HepG2 (cell line): Measurements from ENCODE around the gene DGKB. TPM values are rescaled to one million over a fixed set of nuclear protein-coding genes. Genes with fewer than 3 reads are reported as not detected.

Source experiments
- ATAC-seq: fragments of 200-7000 bp; cut with Tn5 transposase; 3 replicates; pipeline ENCODE4 v1.9.1; 2020; ENCODE audit warnings: mild to moderate bottlenecking, moderate library complexity
- BruUV-seq: library from RNA; stranded (reverse); fragments of 400-500 nt; replicated peaks from 2 replicates; lab custom pipeline; 2021; lab: Mats Ljungman, UMichigan
- CTCF ChIA-PET: fragments of 300-600 bp; formaldehyde crosslinking; extraction: SDS; loops from one replicate; lab custom pipeline; 2021; ENCODE audit warnings: low total read pairs, inconsistent platforms, low intra/inter-chr PET ratio; lab: Yijun Ruan, JAX
- POLR2A ChIA-PET: fragments of 350-600 bp; sonication (Branson Sonifier 250); formaldehyde crosslinking; loops from one replicate; lab custom pipeline; 2020; ENCODE audit warnings: antibody characterized with exemption, inconsistent platforms; lab: Yijun Ruan, JAX
- DNase-seq: peaks from one replicate; pipeline ENCODE4 v3.0.0-alpha.2; 2015; ENCODE audit warnings: low spot score
- FAIRE-seq: peaks from 3 replicates; lab custom pipeline; 2011; peaks lifted over from hg19 to GRCh38; lab: Jason Lieb, UNC
- H2AFZ ChIP-seq: one replicate; pipeline ENCODE4 v1.6.1; 2011; ENCODE audit warnings: low read length, inconsistent platforms
- H3K27ac ChIP-seq: fragments of 300-600 bp; 3 replicates; pipeline ENCODE4 v1.8.0; 2011; ENCODE audit warnings: mixed run types, mild to moderate bottlenecking, mixed read lengths, low read length, inconsistent platforms; ENCODE audit not compliant: insufficient read depth; ENCODE audit errors: extremely low read length
- H3K27me3 ChIP-seq, 2 experiments: fragments of 200-600 bp in 1 of 2; 2 replicates in 1 of 2; 3 replicates in 1 of 2; pipeline versions ENCODE4 v1.6.0 to v1.8.0; 2011; ENCODE audit warnings: low read length in 2 of 2, mild to moderate bottlenecking in 2 of 2, moderate library complexity in 2 of 2, inconsistent platforms in 1 of 2; ENCODE audit not compliant: insufficient read depth in 2 of 2, control insufficient read depth in 1 of 2
- H3K36me3 ChIP-seq, 2 experiments: fragments of 200-600 bp in 1 of 2; replicated peaks in 1 of 2; 2 replicates in 1 of 2; 3 replicates in 1 of 2; pipeline versions ENCODE4 v1.5.1 to v1.8.0; 2011; ENCODE audit warnings: low read length in 2 of 2, inconsistent platforms in 1 of 2; ENCODE audit not compliant: insufficient read depth in 2 of 2, control insufficient read depth in 1 of 2
- H3K4me1 ChIP-seq: 2 replicates; pipeline ENCODE4 v1.5.1; 2012; ENCODE audit warnings: low read length, inconsistent platforms; ENCODE audit not compliant: insufficient read depth
- H3K4me2 ChIP-seq: 2 replicates; pipeline ENCODE4 v1.6.0; 2011; ENCODE audit warnings: low read depth, low read length, inconsistent platforms
- H3K4me3 ChIP-seq, 3 experiments: fragments of 200-600 bp in 1 of 3; sonication (generic), shearing (Covaris generic) in 1 of 3; replicated peaks in 1 of 3; 2 replicates each; pipeline ENCODE4 v1.5.1; 2011 to 2016; ENCODE audit warnings: low read length in 3 of 3, inconsistent platforms in 2 of 3, low read depth in 2 of 3, mild to moderate bottlenecking in 2 of 3, control low read depth in 1 of 3, mixed read lengths in 1 of 3; ENCODE audit not compliant: insufficient read depth in 1 of 3
- H3K79me2 ChIP-seq: one replicate; pipeline ENCODE4 v1.6.1; 2011; ENCODE audit warnings: low read length, inconsistent platforms; ENCODE audit not compliant: insufficient read depth
- H3K9ac ChIP-seq: 2 replicates; pipeline ENCODE4 v1.6.0; 2011; ENCODE audit warnings: mild to moderate bottlenecking, low read depth, low read length, inconsistent platforms; ENCODE audit not compliant: insufficient read depth
- H3K9me3 ChIP-seq: 2 replicates; pipeline ENCODE4 v1.5.1; 2012; ENCODE audit warnings: mild to moderate bottlenecking, low read length
- H4K20me1 ChIP-seq: 2 replicates; pipeline ENCODE4 v1.6.0; 2011; ENCODE audit warnings: inconsistent platforms, mild to moderate bottlenecking, low read length, moderate library complexity; ENCODE audit not compliant: insufficient read depth
- ARHGAP35 ChIP-seq: sonication (generic); formaldehyde crosslinking; IDR thresholded peaks from 2 replicates; pipeline ENCODE4 v1.9.0; 2022; ENCODE audit warnings: mild to moderate bottlenecking, inconsistent platforms, moderate library complexity, missing genetic modification reagents, borderline replicate concordance
- ATAD3A ChIP-seq: sonication (generic); formaldehyde crosslinking; IDR thresholded peaks from 2 replicates; pipeline ENCODE4 v1.4.0; 2020; ENCODE audit warnings: missing genetic modification reagents
- CHCHD3 ChIP-seq: sonication (generic); formaldehyde crosslinking; IDR thresholded peaks from 2 replicates; pipeline ENCODE4 v1.8.0; 2022; ENCODE audit warnings: mild to moderate bottlenecking, missing genetic modification reagents, moderate library complexity
- JARID2 ChIP-seq: sonication (generic); formaldehyde crosslinking; IDR thresholded peaks from 2 replicates; pipeline ENCODE4 v1.8.1; 2023; ENCODE audit warnings: missing genetic modification reagents, inconsistent platforms; ENCODE audit not compliant: insufficient replicate concordance
- KDM4B ChIP-seq: sonication (generic); formaldehyde crosslinking; IDR thresholded peaks from 2 replicates; pipeline ENCODE4 v1.4.0; 2020; ENCODE audit warnings: missing genetic modification reagents
- TBX3 ChIP-seq: fragments of 450-650 bp; IDR thresholded peaks from 2 replicates; pipeline ENCODE4 v1.6.1; 2017; ENCODE audit warnings: antibody characterized with exemption, mild to moderate bottlenecking, inconsistent platforms, borderline replicate concordance
- ZNF282 ChIP-seq: fragments of 450-650 bp; IDR thresholded peaks from 2 replicates; pipeline ENCODE4 v1.6.1; 2018; ENCODE audit not compliant: partially characterized antibody
- ZNF326 ChIP-seq: sonication (generic); formaldehyde crosslinking; IDR thresholded peaks from 2 replicates; pipeline ENCODE4 v1.4.0; 2020; ENCODE audit warnings: missing genetic modification reagents, borderline replicate concordance
- ZNF546 ChIP-seq: sonication (generic); formaldehyde crosslinking; conservative IDR thresholded peaks from 2 replicates; pipeline ENCODE4 v1.8.1; 2023; ENCODE audit warnings: mild to moderate bottlenecking, missing genetic modification reagents
- whole genome bisulfite sequencing: methylation state at CpG from one replicate; pipeline ENCODE4 v1.1.6; 2017; ENCODE audit warnings: low lambda C conversion rate; 5-methylcytosine and 5-hydroxymethylcytosine counted together
- in situ Hi-C: cut with HindIII; loops from 2 replicates; pipeline ENCODE4 v1.10.0; 2017; ENCODE audit warnings: low pct_unique_long_range_greater_than_20kb; ENCODE audit not compliant: extremely low pct_ligation_motif_present
- intact Hi-C: fragments of 100-400 bp; cut with micrococcal nuclease; formaldehyde crosslinking; loops from one replicate; pipeline ENCODE4 v1.10.0; 2022; ENCODE audit not compliant: unreplicated experiment
- polyA plus RNA-seq, 8 experiments: library from polyadenylated mRNA; depleted of rRNA in 3 of 8; stranded (reverse) in 7 of 8; unstranded in 1 of 8; fragments of >200 nt; fragmentation: Illumina TruSeq in 4 of 8; extraction: Trizol in 4 of 8; gene quantifications; 2 replicates each; pipeline versions ENCODE4 v1.2.1 to v1.2.3, GENCODE V29; 2011 to 2016; ENCODE audit warnings: low read depth in 4 of 8, missing spikeins in 1 of 8, mixed read lengths in 1 of 8; ENCODE audit not compliant: insufficient read depth in 1 of 8
- total RNA-seq, 5 experiments: library from RNA; depleted of rRNA; stranded (reverse); fragments of >200 nt; fragmentation: Illumina TruSeq; extraction: Trizol; gene quantifications; 2 replicates each; pipeline ENCODE4 v1.2.3, GENCODE V29; 2016; ENCODE audit warnings: low read depth in 1 of 5
- TF ChIP-seq, protein P1 (sequence below): sonication (generic); formaldehyde crosslinking; conservative IDR thresholded peaks from 2 replicates; pipeline ENCODE4 v1.5.0; 2020; ENCODE audit warnings: missing genetic modification reagents
- TF ChIP-seq, protein P2 (sequence below): sonication (generic); IDR thresholded peaks from 2 replicates; pipeline ENCODE4 v1.6.1; 2016; ENCODE audit warnings: low read depth, borderline replicate concordance
- TF ChIP-seq, protein P3 (sequence below): sonication (generic); formaldehyde crosslinking; IDR thresholded peaks from 2 replicates; pipeline ENCODE4 v1.5.1; 2020; ENCODE audit warnings: mild to moderate bottlenecking, missing genetic modification reagents, borderline replicate concordance

The DGKB gene
- total and polyA plus RNA-seq, 2 of the 13 experiments (the other 11 are each of a cell fraction or from before 2014, with no cell fraction given): not detected

DNA sequence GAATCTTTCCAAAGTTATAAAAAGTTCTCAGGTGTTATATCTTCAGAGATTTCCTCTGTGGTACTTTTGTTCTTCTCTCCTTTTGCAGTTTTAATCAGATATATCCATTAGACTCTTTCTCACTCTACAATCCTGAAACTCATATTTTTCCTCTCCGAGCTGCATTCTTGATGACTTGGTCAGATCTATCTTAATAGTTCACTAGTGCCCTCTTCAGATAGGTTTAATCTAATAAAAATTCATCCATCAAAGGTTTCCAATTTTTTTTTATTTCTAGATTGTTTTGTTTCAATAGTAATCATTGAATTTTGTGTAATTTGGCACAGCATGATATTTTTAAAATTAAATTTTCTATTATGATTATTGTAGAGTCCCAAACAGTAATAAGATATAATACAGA, 21.8 kb upstream of the DGKB start:
- H3K9ac ChIP-seq: no peak overlapping the region
- DNase-seq (no peak), ATAC-seq (no peak), FAIRE-seq (no peak)
- H4K20me1 ChIP-seq: no peaks in the 10 kb centered on the region
- BruUV-seq: no TSS peak
- no peak overlapping the region for H3K4me2 ChIP-seq
- no peaks in the 10 kb centered on the region for H3K27me3 ChIP-seq
- no peak for TF ChIP-seq TBX3
- no peak for TF ChIP-seq ATAD3A
- TF ChIP-seq, protein P1, sequence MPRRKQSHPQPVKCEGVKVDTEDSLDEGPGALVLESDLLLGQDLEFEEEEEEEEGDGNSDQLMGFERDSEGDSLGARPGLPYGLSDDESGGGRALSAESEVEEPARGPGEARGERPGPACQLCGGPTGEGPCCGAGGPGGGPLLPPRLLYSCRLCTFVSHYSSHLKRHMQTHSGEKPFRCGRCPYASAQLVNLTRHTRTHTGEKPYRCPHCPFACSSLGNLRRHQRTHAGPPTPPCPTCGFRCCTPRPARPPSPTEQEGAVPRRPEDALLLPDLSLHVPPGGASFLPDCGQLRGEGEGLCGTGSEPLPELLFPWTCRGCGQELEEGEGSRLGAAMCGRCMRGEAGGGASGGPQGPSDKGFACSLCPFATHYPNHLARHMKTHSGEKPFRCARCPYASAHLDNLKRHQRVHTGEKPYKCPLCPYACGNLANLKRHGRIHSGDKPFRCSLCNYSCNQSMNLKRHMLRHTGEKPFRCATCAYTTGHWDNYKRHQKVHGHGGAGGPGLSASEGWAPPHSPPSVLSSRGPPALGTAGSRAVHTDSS (CRISPR knock-in tag): no peak
- TF ChIP-seq ZNF546 (CRISPR knock-in tag): no peak
- ChIA-PET POLR2A (no interaction called here), CTCF (no interaction called here)
- no peaks in the 10 kb centered on the region for H3K4me1 ChIP-seq
- H3K79me2 ChIP-seq: no peaks in the 10 kb centered on the region
- H3K4me3 ChIP-seq: no peak overlapping the region
- intact Hi-C loops (no loop called here), in situ Hi-C loops (no loop called here)
- no peaks in the 10 kb centered on the region for H3K36me3 ChIP-seq
- WGBS: 5% methylated on average over 1 of the region's 1 CpG
- no peak overlapping the region for H3K27ac ChIP-seq
- H3K9me3 ChIP-seq: 0 out of 2 replicates have a peak, but pooled peaks cover 4% of the 10 kb centered on the region
- no peak overlapping the region for H2AFZ ChIP-seq

DNA sequence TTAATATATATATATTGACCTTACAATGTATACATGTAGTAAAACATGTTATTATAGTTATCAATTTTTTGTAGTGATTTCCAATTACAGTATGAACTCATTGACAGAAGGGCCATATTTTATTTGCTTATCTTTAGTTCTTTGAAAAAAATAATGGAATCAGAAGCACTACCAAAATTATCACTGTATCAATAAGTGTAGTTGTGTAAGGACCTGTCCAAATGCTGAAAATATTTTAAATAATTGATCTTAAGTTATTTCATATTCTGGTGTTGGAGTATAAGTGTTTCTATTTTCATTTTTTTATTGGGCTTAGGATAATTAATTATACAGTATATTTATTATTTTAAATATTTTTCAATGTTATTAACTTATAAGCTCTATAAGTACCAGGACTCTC, 8.5 kb upstream of the DGKB start:
- Histone ChIP-seq H3K4me2 (no peak overlapping the region), H3K9ac (no peak overlapping the region), H3K27me3 (no peaks in the 10 kb centered on the region), H3K4me3 (no peak overlapping the region), H3K4me1 (no peaks in the 10 kb centered on the region), H3K27ac (no peak overlapping the region), H4K20me1 (no peaks in the 10 kb centered on the region), H3K9me3 (peaks cover 8% of the 10 kb centered on the region; the same call in 1 of the 2 replicates), H3K36me3 (no peaks in the 10 kb centered on the region), H3K79me2 (no peaks in the 10 kb centered on the region), H2AFZ (no peak overlapping the region)
- no peak for ATAC-seq
- intact Hi-C loops: no loop called here
- ChIA-PET CTCF (no interaction called here), POLR2A (no interaction called here)
- no peak for DNase-seq
- FAIRE-seq: no peak
- no TSS peak for BruUV-seq
- in situ Hi-C loops: no loop called here
- TF ChIP-seq KDM4B (CRISPR knock-in tag) (no peak), CHCHD3 (CRISPR knock-in tag) (no peak), ZNF326 (CRISPR knock-in tag) (no peak), ARHGAP35 (CRISPR knock-in tag) (no peak), JARID2 (no peak), ZNF282 (no peak)
- TF ChIP-seq, protein P2, sequence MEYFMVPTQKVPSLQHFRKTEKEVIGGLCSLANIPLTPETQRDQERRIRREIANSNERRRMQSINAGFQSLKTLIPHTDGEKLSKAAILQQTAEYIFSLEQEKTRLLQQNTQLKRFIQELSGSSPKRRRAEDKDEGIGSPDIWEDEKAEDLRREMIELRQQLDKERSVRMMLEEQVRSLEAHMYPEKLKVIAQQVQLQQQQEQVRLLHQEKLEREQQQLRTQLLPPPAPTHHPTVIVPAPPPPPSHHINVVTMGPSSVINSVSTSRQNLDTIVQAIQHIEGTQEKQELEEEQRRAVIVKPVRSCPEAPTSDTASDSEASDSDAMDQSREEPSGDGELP: no peak
- TF ChIP-seq, protein P3, sequence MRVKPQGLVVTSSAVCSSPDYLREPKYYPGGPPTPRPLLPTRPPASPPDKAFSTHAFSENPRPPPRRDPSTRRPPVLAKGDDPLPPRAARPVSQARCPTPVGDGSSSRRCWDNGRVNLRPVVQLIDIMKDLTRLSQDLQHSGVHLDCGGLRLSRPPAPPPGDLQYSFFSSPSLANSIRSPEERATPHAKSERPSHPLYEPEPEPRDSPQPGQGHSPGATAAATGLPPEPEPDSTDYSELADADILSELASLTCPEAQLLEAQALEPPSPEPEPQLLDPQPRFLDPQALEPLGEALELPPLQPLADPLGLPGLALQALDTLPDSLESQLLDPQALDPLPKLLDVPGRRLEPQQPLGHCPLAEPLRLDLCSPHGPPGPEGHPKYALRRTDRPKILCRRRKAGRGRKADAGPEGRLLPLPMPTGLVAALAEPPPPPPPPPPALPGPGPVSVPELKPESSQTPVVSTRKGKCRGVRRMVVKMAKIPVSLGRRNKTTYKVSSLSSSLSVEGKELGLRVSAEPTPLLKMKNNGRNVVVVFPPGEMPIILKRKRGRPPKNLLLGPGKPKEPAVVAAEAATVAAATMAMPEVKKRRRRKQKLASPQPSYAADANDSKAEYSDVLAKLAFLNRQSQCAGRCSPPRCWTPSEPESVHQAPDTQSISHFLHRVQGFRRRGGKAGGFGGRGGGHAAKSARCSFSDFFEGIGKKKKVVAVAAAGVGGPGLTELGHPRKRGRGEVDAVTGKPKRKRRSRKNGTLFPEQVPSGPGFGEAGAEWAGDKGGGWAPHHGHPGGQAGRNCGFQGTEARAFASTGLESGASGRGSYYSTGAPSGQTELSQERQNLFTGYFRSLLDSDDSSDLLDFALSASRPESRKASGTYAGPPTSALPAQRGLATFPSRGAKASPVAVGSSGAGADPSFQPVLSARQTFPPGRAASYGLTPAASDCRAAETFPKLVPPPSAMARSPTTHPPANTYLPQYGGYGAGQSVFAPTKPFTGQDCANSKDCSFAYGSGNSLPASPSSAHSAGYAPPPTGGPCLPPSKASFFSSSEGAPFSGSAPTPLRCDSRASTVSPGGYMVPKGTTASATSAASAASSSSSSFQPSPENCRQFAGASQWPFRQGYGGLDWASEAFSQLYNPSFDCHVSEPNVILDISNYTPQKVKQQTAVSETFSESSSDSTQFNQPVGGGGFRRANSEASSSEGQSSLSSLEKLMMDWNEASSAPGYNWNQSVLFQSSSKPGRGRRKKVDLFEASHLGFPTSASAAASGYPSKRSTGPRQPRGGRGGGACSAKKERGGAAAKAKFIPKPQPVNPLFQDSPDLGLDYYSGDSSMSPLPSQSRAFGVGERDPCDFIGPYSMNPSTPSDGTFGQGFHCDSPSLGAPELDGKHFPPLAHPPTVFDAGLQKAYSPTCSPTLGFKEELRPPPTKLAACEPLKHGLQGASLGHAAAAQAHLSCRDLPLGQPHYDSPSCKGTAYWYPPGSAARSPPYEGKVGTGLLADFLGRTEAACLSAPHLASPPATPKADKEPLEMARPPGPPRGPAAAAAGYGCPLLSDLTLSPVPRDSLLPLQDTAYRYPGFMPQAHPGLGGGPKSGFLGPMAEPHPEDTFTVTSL (CRISPR knock-in tag): no peak
